Stimulated activated CD4-positive, alpha-beta T cell treated with anti-CD3 and anti-CD28 coated beads, Interleukin-1b, Interleukin-23, amount 100 ng/mL, for 48 hours (primary cell): ENCODE data around the gene ASB1.

ENCODE experiments used
- DNase-seq: peaks from one replicate; pipeline ENCODE4 v3.0.0-alpha.2; 2020

ASB1 gene

DNA sequence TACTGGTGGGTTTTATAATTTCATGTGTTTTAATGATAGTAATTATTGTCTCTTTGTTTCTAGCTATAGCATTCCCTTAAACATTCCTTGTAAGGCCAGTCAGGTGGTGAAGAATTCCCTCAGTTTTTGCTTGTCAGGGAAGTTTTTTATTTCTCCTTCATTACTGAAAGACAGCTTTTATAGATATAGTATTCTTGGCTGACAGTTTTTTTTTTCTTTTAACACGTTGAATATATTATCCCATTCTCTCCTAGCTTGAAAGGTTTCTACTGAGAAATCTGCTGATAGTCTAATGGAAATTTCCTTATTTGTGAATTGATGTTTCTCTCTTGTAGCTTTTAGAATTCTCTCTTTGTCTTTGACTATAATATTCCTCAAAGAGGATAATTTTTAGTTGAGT is 46.8 kb downstream of the ASB1 start:
- no peak for DNase-seq

DNA sequence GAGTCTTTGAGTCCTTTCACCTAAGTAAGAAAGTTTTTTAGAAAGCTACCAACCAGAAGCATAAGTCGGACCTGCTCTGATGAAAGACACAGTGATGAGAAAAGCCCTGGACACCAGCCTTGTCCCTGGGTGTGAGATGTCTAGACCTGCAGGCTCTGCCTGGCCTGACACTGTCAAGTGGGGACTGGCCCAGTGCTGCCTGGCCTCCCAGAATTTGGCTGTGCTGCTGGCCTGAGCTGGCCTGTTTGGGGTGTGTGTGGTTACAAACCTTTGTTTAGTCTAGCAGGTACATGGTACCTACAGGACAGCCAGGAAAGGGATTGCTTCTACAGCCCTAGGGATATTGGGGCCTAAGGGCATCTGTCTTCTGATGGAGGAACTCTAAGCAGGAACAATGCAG is 48.3 kb downstream of the ASB1 start:
- DNase-seq = no peak

DNA sequence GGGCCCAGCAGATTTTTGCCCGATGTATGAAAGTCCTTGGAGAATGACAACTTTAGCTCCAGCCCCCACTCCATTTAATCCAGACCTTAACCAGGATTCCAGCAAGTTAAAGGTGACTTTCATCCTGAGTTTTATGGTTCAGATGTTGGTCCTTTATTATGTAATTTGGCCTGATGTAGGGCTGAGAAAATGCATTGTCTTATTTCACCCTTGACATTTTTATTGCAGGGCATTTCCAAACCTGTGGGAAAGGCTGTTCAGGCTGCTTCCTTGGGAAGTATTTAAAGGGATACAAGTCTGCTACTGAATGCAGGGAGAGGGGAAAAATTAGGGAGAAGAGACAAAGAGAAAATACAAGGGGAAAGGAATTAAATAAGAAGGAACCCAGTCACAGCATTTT is 48.8 kb downstream of the ASB1 start:
- no peak for DNase-seq

DNA sequence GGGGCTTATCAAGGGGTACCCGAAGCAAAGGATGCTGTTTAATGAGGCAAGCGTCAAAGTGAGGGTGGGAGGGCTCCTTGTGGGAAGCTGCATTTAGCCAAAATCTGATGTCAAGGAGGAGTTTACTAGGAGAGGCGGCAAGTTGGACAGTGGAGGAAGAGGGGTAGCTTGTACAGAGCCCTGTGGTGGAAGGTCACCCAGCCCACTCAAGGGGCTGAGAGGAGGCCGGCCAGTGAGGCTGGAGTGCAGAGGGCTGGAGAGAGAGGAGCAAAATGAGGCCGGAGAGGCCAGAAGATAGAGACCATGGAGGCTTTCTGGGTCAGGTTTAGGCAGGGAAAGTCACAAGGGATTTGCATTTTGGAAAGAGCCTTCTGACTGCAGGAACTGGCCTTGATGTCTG is 49.5 kb downstream of the ASB1 start:
- no peak for DNase-seq

DNA sequence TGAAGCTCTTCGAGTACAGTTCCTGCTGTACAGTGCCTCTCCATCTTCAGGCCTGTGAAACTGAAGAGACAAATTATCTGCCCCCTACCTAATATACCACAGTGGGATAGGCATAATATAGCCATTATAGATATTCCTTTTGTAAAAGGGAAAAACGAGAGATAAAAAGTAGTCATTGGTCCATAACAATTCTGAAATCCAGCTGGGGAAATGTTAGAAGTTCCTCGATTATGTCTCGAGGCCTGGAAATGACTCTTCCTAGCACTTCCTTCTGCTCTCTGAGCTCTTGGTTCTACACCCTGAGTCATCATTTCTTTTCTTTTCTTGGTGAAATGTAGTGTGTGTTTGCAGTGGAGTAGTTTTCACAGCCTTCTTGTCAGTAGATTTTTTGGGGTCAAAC is 51.5 kb downstream of the ASB1 start:
- no peak for DNase-seq

DNA sequence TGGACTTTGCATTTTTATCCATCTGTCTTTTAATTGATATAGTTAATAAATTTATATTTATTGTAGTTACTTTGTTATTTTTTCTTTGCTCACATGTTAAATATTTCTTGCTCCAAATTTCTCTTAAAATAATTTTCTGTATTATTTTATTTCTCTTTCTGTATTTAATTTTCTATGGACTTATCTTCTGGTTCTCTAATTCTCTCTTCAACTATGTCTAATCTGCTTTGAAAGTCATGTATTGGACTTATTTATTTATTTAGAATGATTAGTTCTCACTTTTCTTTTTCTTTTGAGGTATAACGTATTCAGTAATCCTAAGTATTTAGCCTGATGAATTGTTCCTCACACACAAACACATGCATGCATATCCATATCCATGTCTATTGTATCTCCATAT is 53.1 kb downstream of the ASB1 start:
- DNase-seq = no peak

DNA sequence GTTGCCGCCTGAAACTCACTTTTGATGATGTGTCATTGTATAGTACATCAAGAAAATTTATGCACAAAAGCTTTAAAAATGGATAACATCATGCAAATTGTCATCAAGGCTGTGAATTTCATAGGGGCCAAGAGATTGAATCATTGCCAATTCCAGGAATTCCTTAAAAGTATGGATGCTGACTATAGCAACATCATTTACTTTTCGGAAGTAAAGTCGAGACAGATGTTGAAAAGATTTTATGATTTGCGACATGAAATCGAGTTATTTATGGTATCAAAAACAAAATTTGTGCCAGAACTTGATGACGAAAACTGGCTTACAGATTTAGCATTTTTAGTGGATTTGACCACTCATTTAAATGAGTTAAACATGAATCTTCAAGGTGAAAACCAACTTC is 56.3 kb downstream of the ASB1 start:
- no peak for DNase-seq

DNA sequence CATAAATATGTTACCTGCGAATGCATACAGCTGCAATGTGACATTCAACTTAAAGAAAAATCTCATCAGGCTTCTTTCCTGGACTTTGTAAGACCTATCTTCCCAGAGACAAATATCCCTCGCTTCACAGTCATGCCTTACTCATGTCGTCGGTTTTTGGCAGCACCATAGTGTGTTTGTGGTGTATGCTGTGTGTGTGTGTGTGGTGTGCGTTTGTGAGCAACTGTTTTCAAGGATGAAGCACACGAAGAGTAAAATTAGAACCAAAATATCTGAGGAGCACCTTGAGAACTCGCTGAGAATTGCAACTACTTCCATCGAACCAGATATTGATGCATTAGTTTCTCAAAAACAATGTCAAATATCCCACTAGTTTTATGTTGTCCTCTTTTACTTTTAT is 56.9 kb downstream of the ASB1 start:
- no peak for DNase-seq

DNA sequence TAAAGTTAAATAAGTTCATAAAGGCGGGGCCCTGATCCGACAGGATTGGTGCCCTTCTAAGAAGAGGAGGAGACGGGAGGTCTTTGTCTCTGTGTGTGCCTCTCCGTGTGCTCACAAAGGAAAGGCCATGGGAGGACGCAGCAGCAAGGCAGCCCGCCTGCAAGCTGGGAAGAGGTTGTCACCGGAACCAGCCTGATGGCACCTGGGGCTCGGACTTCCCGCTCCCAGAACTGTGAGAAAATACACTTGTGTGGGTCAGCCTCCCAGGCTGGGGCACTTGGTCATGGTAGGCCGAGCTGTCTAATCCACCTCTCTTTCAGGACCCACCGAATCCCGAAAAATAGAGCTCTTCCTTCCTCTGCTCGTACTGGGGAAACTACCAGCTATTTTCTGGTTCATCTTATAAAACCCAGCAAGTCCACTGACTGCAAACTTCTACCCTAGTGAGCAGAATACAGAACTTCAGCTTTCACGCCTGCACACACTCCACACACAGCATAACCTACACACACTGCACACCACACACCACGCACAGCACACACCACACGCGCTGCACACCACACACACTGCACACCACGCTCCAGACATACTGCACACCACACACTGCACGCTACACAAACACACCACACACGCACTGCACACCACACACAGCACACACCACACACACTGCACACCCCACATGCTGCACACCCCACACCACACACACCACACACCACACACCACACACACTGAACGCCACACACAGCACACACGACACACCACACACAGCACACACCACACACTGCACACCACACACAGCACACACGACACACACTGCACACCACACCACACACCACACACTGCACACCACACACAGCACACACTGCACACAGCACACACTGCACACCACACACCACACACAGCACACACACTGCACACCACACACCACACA is 58.1 kb downstream of the ASB1 start:
- DNase-seq = no peak

DNA sequence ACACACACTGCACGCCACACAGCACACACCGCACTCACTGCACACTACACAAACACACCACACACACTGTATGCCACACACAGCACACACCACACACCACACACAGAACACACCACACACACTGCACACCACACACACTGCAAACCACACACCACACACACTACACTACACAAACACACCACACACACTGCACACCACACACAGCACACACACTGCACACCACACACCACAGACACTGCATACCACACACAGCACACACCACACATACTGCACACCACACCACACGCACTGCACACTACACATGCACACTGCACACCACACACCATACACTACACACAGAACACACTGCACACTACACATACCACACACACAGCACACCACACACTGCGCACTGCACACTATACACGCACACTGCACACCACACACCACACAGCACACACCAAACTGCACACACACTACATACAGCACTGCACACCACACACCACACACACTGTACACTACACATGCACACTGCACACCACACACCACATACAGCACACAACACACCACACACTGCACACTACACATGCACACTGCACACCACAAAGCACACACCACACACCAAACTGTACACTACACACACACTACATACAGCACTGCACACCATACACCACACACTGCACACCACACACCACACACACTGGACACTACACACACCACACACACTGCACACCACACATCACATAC is 59.6 kb downstream of the ASB1 start:
- DNase-seq = no peak

DNA sequence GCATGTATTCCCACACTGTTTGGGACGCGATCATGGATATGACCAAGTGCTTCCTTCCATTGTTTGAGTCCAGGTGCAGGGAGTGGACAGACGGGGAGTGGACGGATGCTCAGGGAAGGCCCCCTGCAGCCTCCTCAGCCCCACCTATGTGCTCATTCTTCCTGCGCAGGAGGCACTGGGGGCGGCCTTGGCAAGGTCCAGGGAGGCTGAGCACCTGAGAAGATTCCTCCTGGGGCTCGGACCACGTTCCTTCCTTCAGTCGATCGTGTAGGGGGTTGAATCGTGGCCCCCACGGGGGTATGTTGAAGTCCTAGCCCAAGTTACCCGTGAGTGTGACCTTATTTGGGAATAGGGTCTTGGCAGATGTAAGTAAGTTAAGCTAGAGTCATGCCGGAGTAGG is 60.4 kb downstream of the ASB1 start:
- DNase-seq = no peak

DNA sequence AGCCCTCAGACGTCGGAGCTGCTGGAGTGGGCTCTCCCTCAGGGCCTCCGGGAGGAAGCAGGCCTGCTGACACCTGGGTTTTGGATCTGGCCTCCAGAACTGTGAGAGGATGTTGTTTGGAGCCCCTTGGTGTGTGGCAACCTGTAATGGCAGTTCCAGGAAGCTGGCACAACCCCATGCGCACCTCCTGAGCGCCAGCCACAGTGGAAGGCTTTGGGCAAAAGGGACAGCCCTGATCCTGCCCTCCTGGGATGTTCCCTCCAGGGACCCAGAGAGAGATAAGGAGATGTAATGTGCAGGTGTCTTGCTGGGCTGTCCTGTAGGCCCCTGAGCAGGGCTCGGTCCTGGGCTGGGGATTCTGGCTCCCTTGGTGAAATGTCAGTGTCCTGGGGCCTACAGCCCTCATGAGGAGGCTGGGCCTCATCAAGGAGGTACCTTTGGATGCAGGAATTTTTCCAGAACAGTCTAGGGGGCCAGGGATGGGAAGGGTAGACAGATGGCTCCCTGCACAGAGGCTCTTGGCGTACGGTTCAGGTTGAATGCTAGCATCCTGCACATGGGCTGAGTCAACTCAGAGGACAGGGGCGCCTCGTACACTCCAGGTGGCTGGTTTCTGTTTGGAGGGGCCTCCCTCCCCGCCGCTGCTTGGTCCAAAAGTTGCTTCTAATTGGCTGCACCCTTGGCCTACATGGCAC is 61.1 kb downstream of the ASB1 start:
- no peak for DNase-seq

DNA sequence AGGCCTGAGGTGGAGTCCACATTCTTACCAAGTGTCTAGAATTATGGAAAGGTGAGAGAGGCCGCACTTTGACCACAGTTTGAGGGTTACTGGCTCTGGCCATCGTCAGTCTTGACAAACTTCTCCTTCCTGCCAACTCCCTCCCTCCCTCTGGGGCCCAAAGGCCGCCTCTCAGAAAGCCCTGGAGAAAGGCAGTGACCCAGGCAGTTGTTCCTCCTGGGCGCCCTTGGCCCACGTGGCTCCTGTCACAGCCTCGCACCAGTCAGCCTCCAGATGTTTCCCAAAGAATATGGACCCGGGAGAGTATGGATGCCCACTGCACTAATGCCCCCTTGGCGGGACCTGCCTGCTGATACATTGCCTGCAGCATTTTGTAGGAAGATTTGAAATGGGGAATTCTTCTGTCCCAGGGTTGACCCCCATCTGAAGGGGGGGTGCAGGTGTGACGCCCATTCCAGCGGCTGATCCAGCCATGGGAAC is 61.7 kb downstream of the ASB1 start:
- no peak for DNase-seq

DNA sequence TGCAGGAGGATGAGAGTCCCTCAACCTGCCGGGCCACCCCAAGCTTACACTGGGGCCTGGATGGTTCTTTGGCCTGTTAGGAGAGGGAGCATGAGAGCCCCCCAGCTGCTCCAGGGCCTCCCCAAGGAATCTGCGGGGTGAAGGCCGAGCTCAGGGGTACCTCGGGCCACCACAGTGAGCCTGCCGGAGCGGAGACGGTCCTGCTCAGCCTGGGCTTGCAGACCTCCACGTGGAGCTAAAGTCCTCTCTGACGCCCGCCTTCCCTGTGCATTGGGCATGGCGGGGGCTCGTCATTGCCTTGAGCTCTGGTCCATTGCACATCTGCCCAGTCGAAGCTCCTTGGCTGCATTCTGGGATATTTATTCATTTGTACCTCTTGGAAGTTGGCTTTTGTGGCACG is 62.7 kb downstream of the ASB1 start:
- no peak for DNase-seq

DNA sequence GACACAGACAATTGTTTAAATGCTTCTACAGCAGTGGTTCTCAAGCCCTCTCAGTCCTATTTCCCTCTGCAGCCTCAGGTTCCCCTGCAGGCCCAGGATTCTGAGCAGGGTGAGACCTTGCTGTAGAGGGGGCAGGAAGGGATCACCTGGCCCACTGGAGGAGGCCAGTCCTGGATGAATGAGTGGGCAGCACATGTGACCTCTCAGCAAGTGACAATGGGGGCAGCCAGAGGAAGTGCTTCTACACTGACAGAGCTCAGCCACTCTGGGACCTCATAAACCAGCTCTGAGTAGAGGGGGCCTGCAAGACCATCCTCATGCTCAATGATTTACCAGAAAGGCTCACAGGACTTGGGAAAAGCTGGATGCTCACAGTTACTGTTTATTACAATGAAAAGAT is 63.2 kb downstream of the ASB1 start:
- no peak for DNase-seq

DNA sequence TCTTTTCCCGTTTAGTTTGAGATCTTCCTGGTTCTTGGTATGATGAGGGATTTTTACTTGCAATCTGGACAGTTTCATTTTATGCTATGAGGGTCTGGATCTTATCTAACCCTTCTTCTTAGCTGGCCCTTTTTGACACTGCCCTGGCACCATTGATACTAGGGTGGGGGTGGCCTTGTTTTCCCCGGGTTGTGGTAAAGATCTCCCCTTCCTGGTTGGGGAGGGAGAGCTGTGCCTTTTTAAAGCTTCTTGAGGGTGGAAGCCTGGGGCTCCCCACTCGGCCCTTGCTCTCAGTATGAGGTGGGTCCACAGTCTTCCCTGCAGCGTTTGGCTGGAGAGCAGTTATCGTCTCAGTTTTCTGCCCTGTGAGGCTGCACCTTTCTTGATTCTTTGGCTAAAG is 66.1 kb downstream of the ASB1 start:
- DNase-seq = no peak

DNA sequence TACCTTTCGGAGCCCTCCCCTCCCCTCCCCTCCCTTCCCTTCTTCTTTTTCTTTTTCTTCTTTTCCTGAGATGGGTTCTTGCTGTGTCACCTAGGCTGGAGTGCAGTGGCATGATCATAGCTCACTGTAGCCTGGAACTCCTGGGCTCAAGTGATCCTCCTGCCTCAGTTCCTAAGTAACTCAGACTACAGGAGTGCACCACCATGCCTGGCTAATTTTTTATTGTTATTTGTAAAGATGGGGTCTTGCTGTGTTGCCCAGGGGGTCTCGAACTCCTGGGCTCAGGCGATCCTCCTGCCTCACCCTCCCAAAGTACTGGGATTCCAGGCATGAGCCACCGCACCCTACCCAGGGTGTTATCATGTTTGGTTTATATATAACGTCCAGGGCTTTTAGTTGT is 66.7 kb downstream of the ASB1 start:
- DNase-seq = no peak

DNA sequence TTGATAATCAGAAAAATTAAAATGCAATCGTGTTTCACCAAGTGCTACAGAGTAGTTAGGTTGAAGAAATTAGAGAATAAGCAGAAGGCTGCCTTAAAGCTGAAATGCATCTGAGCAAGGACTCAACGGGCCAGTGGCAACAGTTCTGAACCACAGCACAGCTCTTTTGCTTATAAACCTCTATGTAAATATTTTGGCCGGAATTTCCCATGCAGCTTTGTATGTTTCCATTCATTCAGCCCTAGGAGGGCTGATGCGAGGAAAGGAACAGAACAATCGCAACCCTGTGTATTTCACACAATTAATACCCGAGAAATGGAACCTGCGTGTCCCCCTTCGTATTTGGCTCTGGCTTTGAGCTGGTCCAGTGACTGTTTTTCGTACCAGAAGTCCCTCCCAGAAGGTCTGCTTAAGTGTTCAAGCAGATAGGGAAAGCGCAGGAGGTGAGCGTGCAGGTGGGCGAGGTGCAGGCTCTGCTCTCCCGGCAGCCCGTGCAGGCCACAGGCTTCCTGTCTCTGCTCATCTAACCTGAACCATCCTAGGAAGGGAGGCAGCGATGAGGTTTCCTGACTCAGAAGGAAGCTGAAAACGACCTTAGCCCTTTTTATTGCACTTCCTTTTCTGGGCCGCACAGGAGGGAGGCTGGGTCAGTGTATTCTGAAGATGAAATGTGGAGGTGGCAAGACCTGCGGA is 67.3 kb downstream of the ASB1 start:
- DNase-seq = peak; percentile 37

DNA sequence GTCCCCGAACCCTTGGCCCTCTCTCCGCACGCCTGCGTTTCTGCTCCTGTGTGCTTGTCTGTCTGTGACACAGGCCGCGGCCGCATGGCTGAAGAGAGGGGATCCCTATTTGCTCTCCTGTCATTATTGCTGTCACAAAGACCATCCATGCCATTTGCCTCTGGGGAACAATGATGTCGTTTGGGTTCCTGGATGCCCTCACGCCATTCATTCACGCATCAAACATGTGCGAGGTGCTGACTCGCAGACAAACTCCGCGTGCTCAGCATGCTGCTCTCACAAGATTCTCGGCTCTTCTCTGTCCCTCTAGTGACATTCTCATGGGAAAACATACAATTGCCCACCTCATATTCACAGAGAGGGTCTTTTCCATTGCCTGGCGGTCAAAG is 67.8 kb downstream of the ASB1 start:
- no peak for DNase-seq

DNA sequence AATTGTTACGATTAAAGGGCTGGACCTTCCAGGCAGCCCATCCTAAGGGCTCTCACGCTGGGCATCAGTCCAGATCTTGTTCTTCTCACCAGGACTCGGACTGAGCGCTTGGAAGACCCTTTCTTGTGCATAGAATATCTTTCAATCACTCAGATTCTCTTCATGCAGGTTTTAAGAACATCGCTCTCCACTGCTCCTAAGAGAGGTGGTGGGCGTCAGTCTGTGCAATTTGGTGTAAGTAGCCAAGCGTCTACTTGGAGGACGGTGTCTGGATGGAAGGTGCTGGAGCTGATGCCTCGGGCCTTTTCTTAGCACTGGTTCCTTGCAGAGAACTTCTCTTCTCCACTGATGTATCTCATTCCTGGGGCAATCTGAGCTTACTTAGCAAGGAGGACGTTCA is 68.7 kb downstream of the ASB1 start:
- no peak for DNase-seq

DNA sequence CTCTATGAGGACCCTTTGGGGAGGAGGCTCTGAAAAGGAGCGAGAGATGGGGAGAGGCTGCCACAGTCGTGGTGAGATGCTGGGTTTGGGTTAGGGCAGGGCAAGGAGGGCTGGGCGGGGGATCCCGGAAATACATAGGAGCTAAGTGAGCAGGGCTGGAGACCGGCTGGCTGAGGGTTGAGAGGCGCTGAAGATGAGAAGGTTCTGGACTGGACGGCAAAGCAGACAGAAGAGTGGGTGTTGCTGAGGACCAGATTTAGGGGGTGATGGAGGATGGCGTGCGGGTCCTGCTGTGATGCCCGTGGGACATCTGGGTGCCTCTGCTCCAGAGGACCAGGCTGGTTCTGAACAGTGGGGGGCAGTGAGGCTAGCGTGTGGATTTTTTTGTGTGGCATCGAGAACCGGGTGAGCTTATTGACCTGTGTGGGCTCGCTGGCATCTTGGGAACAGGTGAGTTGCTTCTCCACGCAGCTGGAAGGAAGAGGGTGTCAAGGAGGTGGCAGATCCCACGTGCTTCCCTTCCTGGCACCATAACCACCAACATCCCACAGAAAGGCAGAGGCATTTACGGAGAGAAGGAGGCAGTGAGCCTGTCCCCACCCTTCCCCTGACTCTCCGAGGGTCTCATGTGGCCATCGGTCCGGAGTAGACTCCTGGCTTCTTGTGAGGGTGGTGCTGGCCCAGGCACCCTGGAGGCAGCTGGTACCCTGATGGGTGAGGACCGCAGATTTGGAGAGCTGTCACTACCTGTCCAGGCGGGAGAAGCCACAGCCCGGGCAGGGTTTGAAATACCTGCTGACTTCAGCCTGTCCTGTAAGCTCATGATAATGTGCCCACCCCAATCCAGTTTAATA is 70.3 kb downstream of the ASB1 start:
- DNase-seq = no peak

DNA sequence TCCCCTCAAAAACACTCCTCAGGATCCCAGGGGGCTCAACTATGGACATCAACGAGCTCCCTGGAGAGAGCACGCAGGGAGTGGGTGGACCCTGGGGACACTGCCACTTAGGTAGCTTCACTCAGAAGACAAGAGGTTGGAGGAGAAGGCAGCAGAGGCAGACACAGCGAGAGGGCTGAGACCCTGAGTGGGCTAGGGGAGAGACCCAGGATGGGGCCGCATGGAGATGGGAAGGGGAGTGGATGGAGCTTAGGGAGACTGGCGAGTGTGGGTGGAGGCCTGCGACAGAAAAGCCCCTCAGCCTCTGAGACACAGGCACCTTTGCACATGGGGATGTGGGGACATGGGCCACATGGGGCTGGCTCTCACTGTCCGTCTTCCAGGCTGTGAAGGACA is 70.9 kb downstream of the ASB1 start:
- DNase-seq = no peak
